Measurements from ENCODE around the gene TASP1. TPM values are rescaled to one million over a fixed set of nuclear protein-coding genes. Genes with fewer than 3 reads are reported as not detected.

Gene TASP1
- total RNA-seq, 1 experiment from 2014 or later = 25.9 TPM

DNA sequence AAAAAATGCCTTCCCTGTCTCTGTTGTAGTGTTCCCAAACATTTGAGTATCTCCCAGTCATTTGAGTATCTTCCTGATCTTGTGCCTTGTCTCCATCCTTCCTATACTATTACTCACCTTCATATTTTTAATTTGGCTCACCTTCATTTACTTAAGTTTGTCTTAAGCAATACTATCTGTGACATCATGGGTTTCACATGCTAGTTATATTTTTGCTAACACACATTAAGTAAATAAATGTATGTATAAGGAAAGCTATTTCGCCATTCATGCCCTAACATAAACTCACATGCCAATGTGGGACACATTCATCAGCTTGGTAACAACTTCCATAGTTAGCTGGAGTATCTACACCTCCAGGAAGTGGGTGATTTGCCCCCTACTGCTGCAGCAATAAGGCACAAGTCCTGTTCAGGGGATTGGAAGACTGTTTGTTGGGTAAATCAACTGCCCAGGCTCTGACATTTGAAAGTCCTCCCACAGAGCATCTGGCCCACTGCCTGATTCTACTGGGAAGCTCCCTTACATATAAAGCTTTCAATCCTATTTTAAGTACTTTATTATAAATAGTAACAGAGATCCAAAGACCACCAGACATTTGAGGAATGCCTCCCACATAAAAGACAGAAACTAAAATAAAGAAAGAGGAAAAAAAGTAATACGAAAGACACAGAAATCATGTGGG is 285.3 kb downstream of the TASP1 start:
- intact Hi-C loops (cut with micrococcal nuclease; ENCODE audit: unreplicated experiment) = no loop called here
- ChIA-PET CTCF (no interaction called here), POLR2A (ENCODE audit: unreplicated experiment) (no interaction called here)
- Histone ChIP-seq H3K9me3 (ENCODE audit: insufficient read depth, low read depth) (no peaks in the 10 kb centered on the region), H4K20me1 (ENCODE audit: insufficient read depth) (no peaks in the 10 kb centered on the region), H2AFZ (no peak overlapping the region), H3K79me2 (ENCODE audit: low read depth) (no peaks in the 10 kb centered on the region), H3K4me1 (replicated peaks; ENCODE audit: insufficient read depth) (no peaks in the 10 kb centered on the region), H3K4me2 (no peak overlapping the region), H3K4me3 (no peak overlapping the region), H3F3A (ENCODE audit: insufficient read depth, low read depth) (no peaks in the 10 kb centered on the region), H3K36me3 (ENCODE audit: low read depth) (no peaks in the 10 kb centered on the region), H3K27me3 (ENCODE audit: insufficient read depth, low read depth) (no peaks in the 10 kb centered on the region), H3K9me2 (ENCODE audit: insufficient read depth) (no peaks in the 10 kb centered on the region), H3K27ac (no peak overlapping the region)
- TF ChIP-seq EZH2 (IDR thresholded peaks at IDR 0.05; ENCODE audit: low read depth) = no peak
- TF ChIP-seq, protein P1, sequence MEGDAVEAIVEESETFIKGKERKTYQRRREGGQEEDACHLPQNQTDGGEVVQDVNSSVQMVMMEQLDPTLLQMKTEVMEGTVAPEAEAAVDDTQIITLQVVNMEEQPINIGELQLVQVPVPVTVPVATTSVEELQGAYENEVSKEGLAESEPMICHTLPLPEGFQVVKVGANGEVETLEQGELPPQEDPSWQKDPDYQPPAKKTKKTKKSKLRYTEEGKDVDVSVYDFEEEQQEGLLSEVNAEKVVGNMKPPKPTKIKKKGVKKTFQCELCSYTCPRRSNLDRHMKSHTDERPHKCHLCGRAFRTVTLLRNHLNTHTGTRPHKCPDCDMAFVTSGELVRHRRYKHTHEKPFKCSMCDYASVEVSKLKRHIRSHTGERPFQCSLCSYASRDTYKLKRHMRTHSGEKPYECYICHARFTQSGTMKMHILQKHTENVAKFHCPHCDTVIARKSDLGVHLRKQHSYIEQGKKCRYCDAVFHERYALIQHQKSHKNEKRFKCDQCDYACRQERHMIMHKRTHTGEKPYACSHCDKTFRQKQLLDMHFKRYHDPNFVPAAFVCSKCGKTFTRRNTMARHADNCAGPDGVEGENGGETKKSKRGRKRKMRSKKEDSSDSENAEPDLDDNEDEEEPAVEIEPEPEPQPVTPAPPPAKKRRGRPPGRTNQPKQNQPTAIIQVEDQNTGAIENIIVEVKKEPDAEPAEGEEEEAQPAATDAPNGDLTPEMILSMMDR (conservative IDR thresholded peaks at IDR 0.05) = no peak
- no TSS peak for BruUV-seq (replicated peaks)
- DNase-seq = no peak

DNA sequence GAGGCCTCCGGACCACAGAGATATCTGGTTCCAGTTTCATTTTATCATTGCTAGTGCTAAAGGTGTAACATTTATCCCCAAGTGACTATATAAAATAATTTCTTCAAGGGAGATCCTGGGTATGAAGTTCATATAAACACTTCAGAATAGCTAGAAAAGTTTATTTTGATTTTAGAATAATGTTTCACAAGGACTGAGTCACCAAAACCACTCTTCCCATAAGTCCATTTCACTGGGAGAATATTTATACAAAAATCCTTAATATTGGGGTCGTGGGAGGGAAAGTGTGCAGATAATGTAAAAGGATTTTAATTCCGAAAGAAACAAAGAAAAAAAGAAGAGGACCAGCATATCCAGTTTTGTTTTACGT is 289.5 kb downstream of the TASP1 start:
- H2AFZ ChIP-seq = no peak overlapping the region
- TF ChIP-seq EZH2 (IDR thresholded peaks at IDR 0.05; ENCODE audit: low read depth) = no peak
- TF ChIP-seq, protein P1 (conservative IDR thresholded peaks at IDR 0.05) = no peak
- no peak overlapping the region for H3K4me2 ChIP-seq
- POLR2A ChIA-PET (ENCODE audit: unreplicated experiment) = no interaction called here
- H3K27me3 ChIP-seq (ENCODE audit: insufficient read depth, low read depth) = no peaks in the 10 kb centered on the region
- H3K79me2 ChIP-seq (ENCODE audit: low read depth) = no peaks in the 10 kb centered on the region
- no peak overlapping the region for H3K4me3 ChIP-seq
- H3K9me2 ChIP-seq (ENCODE audit: insufficient read depth) = no peaks in the 10 kb centered on the region
- H3K27ac ChIP-seq = no peak overlapping the region
- BruUV-seq (replicated peaks) = no TSS peak
- CTCF ChIA-PET = no interaction called here
- no peak for DNase-seq
- intact Hi-C loops (cut with micrococcal nuclease; ENCODE audit: unreplicated experiment) = no loop called here
- no peaks in the 10 kb centered on the region for H4K20me1 ChIP-seq (ENCODE audit: insufficient read depth)
- H3K9me3 ChIP-seq (ENCODE audit: insufficient read depth, low read depth) = no peaks in the 10 kb centered on the region
- H3K4me1 ChIP-seq (replicated peaks; ENCODE audit: insufficient read depth) = no peaks in the 10 kb centered on the region
- no peaks in the 10 kb centered on the region for H3F3A ChIP-seq (ENCODE audit: insufficient read depth, low read depth)
- no peaks in the 10 kb centered on the region for H3K36me3 ChIP-seq (ENCODE audit: low read depth)

DNA sequence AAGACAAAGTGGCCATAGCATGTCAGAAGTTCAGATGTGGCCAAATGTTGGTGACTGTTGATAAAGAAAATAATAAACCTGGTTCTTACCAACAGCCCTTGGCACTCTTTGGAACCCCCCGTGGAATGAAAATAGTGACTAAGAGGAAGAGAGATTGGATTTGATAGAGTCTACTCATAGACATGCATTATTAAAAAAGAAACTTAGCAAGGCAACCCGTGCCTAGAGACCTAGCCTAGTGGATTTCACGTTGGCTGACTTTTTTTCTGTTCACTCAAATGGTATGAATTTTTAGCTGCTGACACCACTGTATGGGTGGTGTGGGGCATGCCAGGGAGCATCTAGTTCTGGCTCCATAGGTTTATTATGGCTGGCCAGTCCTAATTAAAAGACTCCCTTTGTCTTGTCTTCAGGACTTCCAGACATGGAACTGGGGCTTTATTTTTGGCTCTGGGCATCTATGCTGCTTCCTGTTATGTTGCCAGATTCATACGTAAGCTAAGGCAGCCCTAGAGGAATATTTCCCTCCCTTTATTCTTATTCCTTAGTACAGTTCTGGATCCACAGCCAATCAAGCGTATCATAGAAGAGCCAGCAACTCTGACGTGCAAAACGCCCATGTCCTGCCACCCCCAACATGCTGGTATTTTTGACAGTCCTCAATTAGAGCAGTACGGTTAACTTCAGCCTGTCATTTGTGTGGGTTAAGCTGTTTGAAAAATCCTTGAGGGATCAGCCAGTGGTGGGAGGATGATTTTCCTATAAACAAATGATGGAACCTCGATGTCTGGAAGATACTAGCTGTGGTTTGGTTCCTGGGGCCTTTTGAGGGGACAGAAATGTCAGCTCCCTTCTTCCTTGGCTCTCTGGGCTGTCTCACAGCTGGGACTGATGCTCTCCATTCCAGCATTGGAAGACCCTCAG is 290.2 kb downstream of the TASP1 start:
- Histone ChIP-seq H3K4me2 (no peak overlapping the region), H3K9me2 (ENCODE audit: insufficient read depth) (no peaks in the 10 kb centered on the region), H3K79me2 (ENCODE audit: low read depth) (no peaks in the 10 kb centered on the region), H3K9me3 (ENCODE audit: insufficient read depth, low read depth) (no peaks in the 10 kb centered on the region), H3K4me3 (no peak overlapping the region), H3K27ac (no peak overlapping the region), H4K20me1 (ENCODE audit: insufficient read depth) (no peaks in the 10 kb centered on the region), H3K36me3 (ENCODE audit: low read depth) (no peaks in the 10 kb centered on the region), H3K4me1 (replicated peaks; ENCODE audit: insufficient read depth) (no peaks in the 10 kb centered on the region), H2AFZ (no peak overlapping the region), H3F3A (ENCODE audit: insufficient read depth, low read depth) (no peaks in the 10 kb centered on the region), H3K27me3 (ENCODE audit: insufficient read depth, low read depth) (no peaks in the 10 kb centered on the region)
- DNase-seq = no peak
- BruUV-seq (replicated peaks) = no TSS peak
- CTCF ChIA-PET = no interaction called here
- intact Hi-C loops (cut with micrococcal nuclease; ENCODE audit: unreplicated experiment) = no loop called here
- TF ChIP-seq, protein P1 (conservative IDR thresholded peaks at IDR 0.05) = no peak
- TF ChIP-seq EZH2 (IDR thresholded peaks at IDR 0.05; ENCODE audit: low read depth) = no peak
- POLR2A ChIA-PET (ENCODE audit: unreplicated experiment) = no interaction called here

Measured in PC-9 (cell line).